AG09319 (cell line): ENCODE data around the gene CYB5R3.

Experiments used
- DNase-seq: peaks from one replicate; pipeline ENCODE4 v3.0.0-alpha.2; 2010; ENCODE audit warnings: low read depth; ENCODE audit errors: extremely low read depth
- CTCF ChIP-seq: IDR thresholded peaks from 2 replicates; pipeline ENCODE4 v1.5.1; 2011; ENCODE audit warnings: low read depth, mild to moderate bottlenecking, inconsistent platforms, low read length, moderate library complexity

CYB5R3 gene

GRCh38 chr22:42655693-42656092 lies 6.5 kb upstream of the CYB5R3 start:
- no peak for DNase-seq
- no peak for TF ChIP-seq CTCF

DNA sequence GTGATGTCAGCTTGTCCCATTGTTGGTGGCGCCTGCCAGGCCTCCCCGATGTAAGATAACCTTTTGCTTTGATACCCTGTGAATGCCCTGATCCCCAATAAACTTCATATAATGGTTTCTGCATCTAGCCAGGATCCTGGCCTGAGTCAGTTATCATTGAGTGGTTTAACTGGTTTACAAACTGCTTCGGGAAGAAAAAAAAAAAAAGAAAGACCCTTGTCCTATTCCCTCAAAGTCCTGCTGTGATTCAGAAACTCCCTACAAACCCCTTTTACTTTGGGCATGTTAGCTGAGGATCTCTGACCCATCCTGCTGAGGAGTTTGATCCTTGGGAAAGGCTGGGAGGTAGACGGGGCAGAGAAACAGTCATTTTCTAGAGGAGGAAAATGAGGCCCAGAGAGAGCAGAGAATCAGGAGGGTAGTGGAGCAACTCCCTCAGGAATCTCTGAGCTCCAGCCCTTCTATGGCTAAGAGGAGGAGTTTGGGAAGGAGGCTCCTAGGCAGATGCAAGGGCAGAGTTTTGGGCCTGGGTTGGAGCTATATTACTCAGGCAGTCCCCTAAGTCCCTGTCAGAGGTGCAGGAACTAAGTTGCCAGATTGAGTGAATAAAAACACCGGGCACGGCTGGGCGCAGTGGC lies 5.4 kb upstream of the CYB5R3 start:
- no peak for TF ChIP-seq CTCF
- DNase-seq = no peak

DNA sequence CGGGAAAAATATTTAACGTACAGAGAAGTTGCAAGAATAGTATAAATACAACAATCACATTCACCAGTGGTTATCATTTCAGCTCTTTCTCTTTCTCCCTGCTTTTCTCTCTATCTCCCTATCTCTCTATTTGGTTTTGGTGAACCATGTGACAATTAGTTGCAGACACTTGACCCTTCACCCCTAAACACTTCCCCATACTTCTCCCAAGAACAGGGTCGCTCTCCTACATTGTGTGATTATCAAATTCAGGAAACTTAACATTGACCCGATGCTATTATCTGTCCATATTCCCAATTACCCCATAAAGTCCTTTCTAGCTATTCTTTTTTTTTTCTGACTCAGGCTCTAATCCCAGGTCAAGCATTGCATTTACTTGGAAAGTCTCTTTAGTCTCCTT lies 4.8 kb upstream of the CYB5R3 start:
- no peak for TF ChIP-seq CTCF
- no peak for DNase-seq

- DNase-seq = no peak
- TF ChIP-seq CTCF = no peak
Measured at GRCh38 chr22:42651134-42651533, 1.9 kb upstream of the CYB5R3 start.

GRCh38 chr22:42648368-42649245 lies 585 bp downstream of the CYB5R3 start:
- no peak for DNase-seq
- no peak for TF ChIP-seq CTCF

GRCh38 chr22:42648017-42648367 lies 1.2 kb downstream of the CYB5R3 start:
- no peak for DNase-seq
- TF ChIP-seq CTCF = no peak
